Caki2 (cell line): Measurements from ENCODE around the gene NID1. TPM values are rescaled to one million over a fixed set of nuclear protein-coding genes. Genes with fewer than 3 reads are reported as not detected.

Source experiments
- DNase-seq: peaks from one replicate; pipeline ENCODE4 v3.0.0-alpha.2; 2015; ENCODE audit warnings: low read depth
- in situ Hi-C: cut with HindIII; loops from 2 replicates; pipeline ENCODE4 v1.10.0; 2016; ENCODE audit warnings: low sequenced_read_pairs, low pct_unique_long_range_greater_than_20kb, mixed read lengths
- total RNA-seq: library from RNA; depleted of rRNA; stranded (reverse); fragments of >200 nt; shearing (Covaris generic); gene quantifications from 2 replicates; pipeline ENCODE4 v1.2.3, GENCODE V29; 2014; ENCODE audit warnings: low replicate concordance

Gene NID1
- total RNA-seq, 1 experiment from 2014 or later, result 0.37 TPM

GRCh38 chr1:236041631-236042618 is 23.0 kb downstream of the NID1 start:
- no peak for DNase-seq
- in situ Hi-C loops, result no loop called here

- no peak for DNase-seq
- in situ Hi-C loops, result no loop called here
Observed at GRCh38 chr1:236039740-236040685, 24.9 kb downstream of the NID1 start.

GRCh38 chr1:236038034-236038433 is 26.9 kb downstream of the NID1 start:
- in situ Hi-C loops, result no loop called here
- DNase-seq, result no peak

GRCh38 chr1:236035681-236036101 is 29.2 kb downstream of the NID1 start:
- in situ Hi-C loops, result no loop called here
- no peak for DNase-seq

- in situ Hi-C loops, result no loop called here
- DNase-seq, result no peak
Observed at GRCh38 chr1:236033336-236033735, 31.6 kb downstream of the NID1 start.

GRCh38 chr1:236030534-236030933 is 34.4 kb downstream of the NID1 start:
- DNase-seq, result no peak
- in situ Hi-C loops, result no loop called here

GRCh38 chr1:236029428-236029940 is 35.4 kb downstream of the NID1 start:
- in situ Hi-C loops, result no loop called here
- no peak for DNase-seq

- in situ Hi-C loops, result no loop called here
- no peak for DNase-seq
Observed at GRCh38 chr1:236027104-236027503, 37.8 kb downstream of the NID1 start.

- no peak for DNase-seq
- in situ Hi-C loops, result no loop called here
Observed at GRCh38 chr1:236025836-236026235, 39.1 kb downstream of the NID1 start.

GRCh38 chr1:236024641-236025040 is 40.2 kb downstream of the NID1 start:
- in situ Hi-C loops, result no loop called here
- no peak for DNase-seq

GRCh38 chr1:236023926-236024565 is 40.8 kb downstream of the NID1 start:
- in situ Hi-C loops, result no loop called here
- DNase-seq, result no peak

- in situ Hi-C loops, result no loop called here
Observed at GRCh38 chr1:236021424-236022135, 43.3 kb downstream of the NID1 start.

GRCh38 chr1:236020359-236021219 is 44.3 kb downstream of the NID1 start:
- in situ Hi-C loops, result no loop called here
- DNase-seq, result peak; percentile 25

More at GRCh38 chr1:236021424-236022135, 43.3 kb downstream of the NID1 start:
- DNase-seq, result no peak

GRCh38 chr1:236018885-236019453 is 45.9 kb downstream of the NID1 start:
- in situ Hi-C loops, result no loop called here
- no peak for DNase-seq

- peak; percentile 11 for DNase-seq
- in situ Hi-C loops, result no loop called here
Observed at GRCh38 chr1:236016782-236017400, 48.0 kb downstream of the NID1 start.

- in situ Hi-C loops, result no loop called here
- DNase-seq, result no peak
Observed at GRCh38 chr1:236016083-236016482, 48.8 kb downstream of the NID1 start.
